MM.1S (cell line): ENCODE measurements around the gene PPM1G.

Source experiments
- DNase-seq: peaks from one replicate; pipeline ENCODE4 v3.0.0-alpha.2; 2015
- H2AFZ ChIP-seq: fragments of 300-600 bp; sonication (generic); 2 replicates; pipeline ENCODE4 v1.6.0; 2016; ENCODE audit warnings: antibody characterized with exemption, low read length
- H3F3A ChIP-seq: fragments of 300-600 bp; sonication (generic); 2 replicates; pipeline ENCODE4 v1.6.1; 2016; ENCODE audit warnings: mild to moderate bottlenecking, antibody characterized with exemption, low read length, moderate library complexity, mixed read lengths; ENCODE audit not compliant: insufficient read depth
- H3K27ac ChIP-seq: fragments of 300-600 bp; sonication (generic); 2 replicates; pipeline ENCODE4 v1.5.1; 2016; ENCODE audit warnings: mild to moderate bottlenecking, low read length
- H3K27me3 ChIP-seq: fragments of 300-600 bp; sonication (generic); replicated peaks from 2 replicates; pipeline ENCODE4 v1.6.0; 2016; ENCODE audit warnings: low read length; ENCODE audit not compliant: insufficient read depth
- H3K36me3 ChIP-seq: fragments of 300-600 bp; sonication (generic); replicated peaks from 2 replicates; pipeline ENCODE4 v1.6.1; 2016; ENCODE audit warnings: mild to moderate bottlenecking, low read length, mixed read lengths; ENCODE audit not compliant: insufficient read depth
- H3K4me1 ChIP-seq: fragments of 300-600 bp; sonication (generic); 2 replicates; pipeline ENCODE4 v1.6.1; 2016; ENCODE audit warnings: low read length, mixed read lengths
- H3K4me2 ChIP-seq: fragments of 300-600 bp; sonication (generic); 2 replicates; pipeline ENCODE4 v1.6.0; 2016; ENCODE audit warnings: low read depth, low read length
- H3K4me3 ChIP-seq: fragments of 300-600 bp; sonication (generic); 2 replicates; pipeline ENCODE4 v1.5.1; 2016; ENCODE audit warnings: low read length, mixed read lengths
- H3K79me2 ChIP-seq: fragments of 300-600 bp; sonication (generic); 2 replicates; pipeline ENCODE4 v1.6.1; 2016; ENCODE audit warnings: mixed run types, low read length, mixed read lengths
- H3K9ac ChIP-seq: fragments of 300-600 bp; sonication (generic); 2 replicates; pipeline ENCODE4 v1.6.1; 2016; ENCODE audit warnings: low read length, mixed read lengths
- H3K9me2 ChIP-seq: fragments of 300-600 bp; sonication (generic); replicated peaks from 2 replicates; pipeline ENCODE4 v1.6.1; 2016; ENCODE audit warnings: mild to moderate bottlenecking, low read length, mixed read lengths; ENCODE audit not compliant: insufficient read depth
- H3K9me3 ChIP-seq: fragments of 300-600 bp; sonication (generic); replicated peaks from 2 replicates; pipeline ENCODE4 v1.6.1; 2016; ENCODE audit warnings: mild to moderate bottlenecking, low read length, mixed read lengths; ENCODE audit not compliant: insufficient read depth
- H4K20me1 ChIP-seq: fragments of 300-600 bp; sonication (generic); 2 replicates; pipeline ENCODE4 v1.6.1; 2016; ENCODE audit warnings: mild to moderate bottlenecking, low read length, moderate library complexity, mixed read lengths; ENCODE audit not compliant: insufficient read depth
- EZH2 ChIP-seq: fragments of 300-600 bp; sonication (generic); optimal IDR thresholded peaks from 2 replicates; pipeline ENCODE3; 2017; ENCODE audit warnings: low read depth, mild to moderate bottlenecking, antibody characterized with exemption, low read length, mixed read lengths
- EZH2phosphoT487 ChIP-seq: fragments of 300-600 bp; sonication (generic); IDR thresholded peaks from 2 replicates; pipeline ENCODE4 v1.6.1; 2018; ENCODE audit warnings: antibody characterized with exemption, low read length
- TF ChIP-seq, protein P1 (sequence below): fragments of 300-600 bp; sonication (generic); IDR thresholded peaks from 2 replicates; pipeline ENCODE4 v1.5.1; 2016; ENCODE audit warnings: antibody characterized with exemption, low read length, mixed read lengths

PPM1G gene

DNA sequence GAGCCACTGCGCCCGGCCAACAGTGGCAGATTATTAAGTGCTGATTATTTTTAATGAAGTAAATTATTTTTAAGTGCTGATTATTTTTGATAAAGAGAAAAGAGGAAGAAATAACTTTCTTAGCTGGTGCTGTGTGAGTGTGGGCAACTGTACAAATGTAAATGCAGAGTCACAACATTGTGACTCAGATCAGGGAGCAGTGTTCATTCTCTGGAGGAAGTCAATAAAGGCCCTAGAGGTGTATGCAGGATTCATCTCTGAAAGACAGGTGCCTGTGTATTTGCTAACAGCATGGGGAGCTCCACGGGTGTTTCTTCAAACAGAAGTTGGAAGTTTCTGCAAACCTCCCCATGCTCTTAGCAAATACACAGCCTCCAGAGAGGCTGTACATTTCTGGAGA, 39.0 kb upstream of the PPM1G start:
- Histone ChIP-seq H3K9me3 (no peaks in the 10 kb centered on the region), H3K9me2 (no peaks in the 10 kb centered on the region), H3K4me1 (no peaks in the 10 kb centered on the region), H3K79me2 (no peaks in the 10 kb centered on the region), H3K27me3 (no peaks in the 10 kb centered on the region), H3K27ac (no peak overlapping the region), H3K4me3 (no peak overlapping the region), H4K20me1 (no peaks in the 10 kb centered on the region), H2AFZ (no peak overlapping the region), H3F3A (no peaks in the 10 kb centered on the region), H3K36me3 (no peaks in the 10 kb centered on the region), H3K4me2 (no peak overlapping the region), H3K9ac (no peak overlapping the region)
- no peak for TF ChIP-seq EZH2phosphoT487
- no peak for TF ChIP-seq EZH2
- TF ChIP-seq, protein P1, sequence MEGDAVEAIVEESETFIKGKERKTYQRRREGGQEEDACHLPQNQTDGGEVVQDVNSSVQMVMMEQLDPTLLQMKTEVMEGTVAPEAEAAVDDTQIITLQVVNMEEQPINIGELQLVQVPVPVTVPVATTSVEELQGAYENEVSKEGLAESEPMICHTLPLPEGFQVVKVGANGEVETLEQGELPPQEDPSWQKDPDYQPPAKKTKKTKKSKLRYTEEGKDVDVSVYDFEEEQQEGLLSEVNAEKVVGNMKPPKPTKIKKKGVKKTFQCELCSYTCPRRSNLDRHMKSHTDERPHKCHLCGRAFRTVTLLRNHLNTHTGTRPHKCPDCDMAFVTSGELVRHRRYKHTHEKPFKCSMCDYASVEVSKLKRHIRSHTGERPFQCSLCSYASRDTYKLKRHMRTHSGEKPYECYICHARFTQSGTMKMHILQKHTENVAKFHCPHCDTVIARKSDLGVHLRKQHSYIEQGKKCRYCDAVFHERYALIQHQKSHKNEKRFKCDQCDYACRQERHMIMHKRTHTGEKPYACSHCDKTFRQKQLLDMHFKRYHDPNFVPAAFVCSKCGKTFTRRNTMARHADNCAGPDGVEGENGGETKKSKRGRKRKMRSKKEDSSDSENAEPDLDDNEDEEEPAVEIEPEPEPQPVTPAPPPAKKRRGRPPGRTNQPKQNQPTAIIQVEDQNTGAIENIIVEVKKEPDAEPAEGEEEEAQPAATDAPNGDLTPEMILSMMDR, result no peak
- no peak for DNase-seq

DNA sequence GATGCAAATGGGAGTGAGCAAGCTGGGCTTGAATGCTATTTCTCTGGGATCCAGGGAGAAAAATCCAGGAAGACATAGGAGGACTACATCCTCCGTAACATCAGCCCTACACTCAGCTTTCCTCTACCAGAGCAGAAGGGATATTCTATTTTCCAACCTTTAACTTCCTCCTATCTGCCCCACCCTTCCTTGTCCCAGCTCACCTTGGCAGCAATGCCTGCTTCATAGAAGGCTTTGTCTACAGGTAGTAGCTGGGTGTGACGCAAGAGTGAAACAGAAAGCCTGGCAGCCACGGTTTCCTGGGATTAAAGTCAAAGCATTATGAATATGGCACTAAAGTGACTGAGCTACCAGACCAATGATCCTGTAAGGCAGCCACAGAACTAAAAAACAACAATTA, 36.7 kb upstream of the PPM1G start:
- Histone ChIP-seq H3F3A (no peaks in the 10 kb centered on the region), H4K20me1 (no peaks in the 10 kb centered on the region), H2AFZ (no peak overlapping the region), H3K36me3 (no peaks in the 10 kb centered on the region), H3K79me2 (no peaks in the 10 kb centered on the region), H3K27me3 (no peaks in the 10 kb centered on the region), H3K9me3 (no peaks in the 10 kb centered on the region), H3K9ac (no peak overlapping the region), H3K4me1 (no peaks in the 10 kb centered on the region), H3K27ac (no peak overlapping the region), H3K9me2 (no peaks in the 10 kb centered on the region), H3K4me2 (no peak overlapping the region), H3K4me3 (no peak overlapping the region)
- no peak for TF ChIP-seq EZH2phosphoT487
- no peak for TF ChIP-seq EZH2
- TF ChIP-seq, protein P1, result no peak
- peak; percentile 10 for DNase-seq

DNA sequence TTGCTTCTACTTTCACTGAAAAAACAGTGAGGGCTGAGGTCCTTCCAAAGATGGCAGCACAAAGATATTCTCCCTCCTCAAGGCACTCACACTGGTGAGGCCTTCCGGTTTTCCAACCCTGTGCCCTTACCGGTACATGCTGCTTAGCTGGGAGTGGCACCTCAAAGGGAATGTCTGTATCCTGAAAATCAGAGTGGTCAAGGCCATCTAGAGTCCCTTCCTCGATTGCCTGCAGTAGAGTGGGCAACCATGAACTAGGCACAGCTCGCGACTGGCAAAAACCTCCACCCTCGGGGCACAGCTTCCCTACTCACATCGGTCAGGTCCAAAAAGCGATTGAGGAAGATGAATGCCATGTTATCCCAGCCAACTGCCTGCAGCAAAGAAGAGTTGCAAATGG, 36.2 kb upstream of the PPM1G start:
- no peaks in the 10 kb centered on the region for H3K27me3 ChIP-seq
- H3F3A ChIP-seq, result no peaks in the 10 kb centered on the region
- no peaks in the 10 kb centered on the region for H3K4me1 ChIP-seq
- H2AFZ ChIP-seq, result no peak overlapping the region
- no peaks in the 10 kb centered on the region for H3K79me2 ChIP-seq
- H4K20me1 ChIP-seq, result no peaks in the 10 kb centered on the region
- TF ChIP-seq EZH2, result no peak
- no peak for TF ChIP-seq EZH2phosphoT487
- TF ChIP-seq, protein P1, result no peak
- no peak overlapping the region for H3K27ac ChIP-seq
- H3K4me2 ChIP-seq, result no peak overlapping the region
- H3K9me3 ChIP-seq, result no peaks in the 10 kb centered on the region
- no peaks in the 10 kb centered on the region for H3K9me2 ChIP-seq
- no peak overlapping the region for H3K9ac ChIP-seq
- no peak for DNase-seq
- H3K4me3 ChIP-seq, result no peak overlapping the region
- no peaks in the 10 kb centered on the region for H3K36me3 ChIP-seq

DNA sequence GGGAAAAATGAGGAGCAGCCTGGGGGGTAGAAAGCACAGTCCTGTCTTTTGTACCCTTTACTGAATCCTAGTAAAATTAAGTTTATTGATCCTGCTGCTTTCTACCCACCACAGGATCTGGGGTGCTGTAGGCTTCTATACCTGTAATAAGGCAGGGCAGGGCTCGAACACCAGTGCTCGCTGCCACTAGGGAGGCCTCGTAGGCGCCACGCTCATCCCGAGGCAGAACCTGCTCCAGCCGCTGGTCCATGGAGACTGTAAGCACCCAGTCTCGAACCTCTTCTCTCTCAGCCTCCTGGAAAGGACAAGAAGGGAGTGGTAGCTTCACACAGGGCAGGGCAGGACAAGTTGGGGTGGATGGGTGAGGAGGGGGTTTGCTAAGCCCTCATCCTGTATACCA, 35.8 kb upstream of the PPM1G start:
- no peaks in the 10 kb centered on the region for H3K79me2 ChIP-seq
- H3K9me2 ChIP-seq, result no peaks in the 10 kb centered on the region
- no peaks in the 10 kb centered on the region for H3K27me3 ChIP-seq
- no peaks in the 10 kb centered on the region for H3K9me3 ChIP-seq
- DNase-seq, result no peak
- no peak overlapping the region for H3K9ac ChIP-seq
- H4K20me1 ChIP-seq, result no peaks in the 10 kb centered on the region
- no peak overlapping the region for H3K27ac ChIP-seq
- no peaks in the 10 kb centered on the region for H3K4me1 ChIP-seq
- no peaks in the 10 kb centered on the region for H3F3A ChIP-seq
- TF ChIP-seq, protein P1, result no peak
- TF ChIP-seq EZH2phosphoT487, result no peak
- no peak for TF ChIP-seq EZH2
- H2AFZ ChIP-seq, result no peak overlapping the region
- no peaks in the 10 kb centered on the region for H3K36me3 ChIP-seq
- H3K4me3 ChIP-seq, result no peak overlapping the region
- no peak overlapping the region for H3K4me2 ChIP-seq
